ENCODE data around the gene DENND4C. TPM values are rescaled to one million over a fixed set of nuclear protein-coding genes. Genes with fewer than 3 reads are reported as not detected.
A peak's percentile ranks its signal among the peaks of the same experiment; 100 is the strongest.

DENND4C gene
- polyA plus RNA-seq, 1 of the 3 experiments (the other 2 are of a cell fraction) = 7.5 TPM

- H3K9me2 ChIP-seq = no peaks in the 10 kb centered on the region
- ChIA-PET POLR2A (interaction anchor here (1.2 kb wide), 1 partner anchor 151 kb away, joined by 3 read pairs; the partner anchor contains the start of gene RRAGA), CTCF (interaction anchor here (0.6 kb wide), 1 partner anchor 23 kb away, joined by 4 read pairs; no protein-coding TSS in a partner anchor)
- no peak for DNase-seq
- no peaks in the 10 kb centered on the region for H3K9me3 ChIP-seq
- no peak overlapping the region for H2AFZ ChIP-seq (ENCODE audit: low read depth)
- no peak overlapping the region for H3K9ac ChIP-seq
- H3K79me2 ChIP-seq (ENCODE audit: insufficient read depth) = no peaks in the 10 kb centered on the region
- H3F3A ChIP-seq (replicated peaks; ENCODE audit: insufficient read depth) = no peaks in the 10 kb centered on the region
- WGBS (ENCODE audit: low lambda C conversion rate) = 79% methylated on average over 8 of the region's 8 CpGs
- H3K27me3 ChIP-seq (ENCODE audit: insufficient read depth) = no peaks in the 10 kb centered on the region
- TF ChIP-seq IRF3 (IDR thresholded peaks at IDR 0.05; ENCODE audit: low read depth, low read length) (no peak), YY1 (IDR thresholded peaks at IDR 0.05; ENCODE audit: low read depth) (no peak), NRF1 (IDR thresholded peaks at IDR 0.05; ENCODE audit: low read depth, low read length) (no peak), SIN3A (IDR thresholded peaks at IDR 0.05; ENCODE audit: borderline replicate concordance, low read depth, low read length) (no peak), CTCF (IDR thresholded peaks at IDR 0.05) (no peak), FOXJ3 (CRISPR knock-in tag; IDR thresholded peaks at IDR 0.05) (no peak), RXRA (IDR thresholded peaks at IDR 0.05; ENCODE audit: borderline replicate concordance, low read depth) (no peak), ELF1 (IDR thresholded peaks at IDR 0.05) (no peak)
- H3K36me3 ChIP-seq (replicated peaks in 1 of 2; ENCODE audit: control insufficient read depth in 1 of 2, insufficient read depth in 2 of 2, low read length in 1 of 2) = no peaks in the 10 kb centered on the region
- no peak overlapping the region for H3K4me2 ChIP-seq
- H3K27ac ChIP-seq (ENCODE audit: low read depth in 2 of 2, low read length in 1 of 2) = no peak overlapping the region
- no peak overlapping the region for H3K4me3 ChIP-seq (ENCODE audit: low read depth in 2 of 2, low read length in 1 of 2)
- H3K4me1 ChIP-seq (ENCODE audit: control insufficient read depth in 1 of 2, insufficient read depth in 2 of 2, low read depth in 1 of 2, low read length in 1 of 2) = peaks cover 0 to 3% of the 10 kb centered on the region in 2 experiments; a peak in 1 of 4 replicates
- H4K20me1 ChIP-seq (ENCODE audit: insufficient read depth) = no peaks in the 10 kb centered on the region
These were observed 30.3 kb upstream of the DENND4C start for GRCh38 chr9:19200229-19200628.

DNA sequence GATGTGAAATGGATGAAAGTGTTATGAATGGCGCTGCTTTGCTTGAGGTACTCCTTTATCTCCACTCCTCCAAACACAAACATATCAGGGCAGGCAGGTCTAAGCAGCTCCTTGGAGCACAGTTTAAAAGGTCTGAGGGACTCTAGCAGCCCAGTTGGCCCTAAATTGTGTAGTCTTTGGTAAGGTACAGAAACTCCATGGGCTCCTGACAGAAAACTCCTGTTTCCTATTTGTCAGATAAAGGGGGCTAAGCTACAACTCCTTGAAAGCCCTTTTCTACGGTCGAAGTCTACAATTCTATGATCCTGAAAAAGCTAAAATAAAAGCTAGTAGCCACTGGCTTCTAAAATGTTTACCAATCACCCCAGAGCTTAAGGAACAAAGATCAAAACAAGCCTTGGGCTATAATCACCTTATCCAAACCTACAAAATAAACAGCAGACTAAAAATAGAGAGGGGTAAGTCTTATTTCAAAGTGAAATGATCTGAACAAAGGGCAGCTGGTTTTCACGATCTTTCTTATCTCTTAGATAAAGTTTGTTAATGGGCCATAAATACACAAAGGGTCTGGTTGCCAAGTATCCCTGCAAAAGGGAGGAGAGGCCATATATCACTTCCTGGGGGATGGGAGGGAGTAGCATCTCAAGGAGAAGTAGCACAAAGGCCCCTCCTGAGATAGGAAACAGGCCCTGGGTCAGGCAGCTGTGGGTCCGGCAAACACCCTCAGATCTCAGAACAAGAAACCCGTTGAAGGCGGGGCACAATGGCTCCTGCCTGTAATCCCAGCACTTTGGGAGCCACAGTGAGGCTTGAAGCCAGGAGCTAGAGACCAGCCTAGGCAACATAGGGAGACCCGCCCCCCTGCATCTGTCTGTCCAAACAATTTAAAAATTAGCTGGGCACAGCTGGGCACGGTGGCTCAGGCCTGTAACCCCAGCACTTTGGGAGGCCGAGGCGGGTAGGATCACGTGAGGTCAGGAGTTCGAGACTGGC is 28.3 kb upstream of the DENND4C start:
- ChIA-PET POLR2A (interaction anchor here (1.7 kb wide), 2 partner anchors 28 to 178 kb away, joined by 4 to 6 read pairs; partner anchors contain the start of genes DENND4C and RPS6), CTCF (interaction anchor here (0.8 to 1.5 kb wide), 4 partner anchors 22 to 263 kb away, joined by 3 read pairs; no protein-coding TSS in a partner anchor)
- Histone ChIP-seq H3F3A (replicated peaks; ENCODE audit: insufficient read depth) (no peaks in the 10 kb centered on the region), H3K9me2 (no peaks in the 10 kb centered on the region), H4K20me1 (ENCODE audit: insufficient read depth) (no peaks in the 10 kb centered on the region), H3K79me2 (ENCODE audit: insufficient read depth) (no peaks in the 10 kb centered on the region), H3K4me1 (ENCODE audit: control insufficient read depth in 1 of 2, insufficient read depth in 2 of 2, low read depth in 1 of 2, low read length in 1 of 2) (peaks cover 0 to 3% of the 10 kb centered on the region in 2 experiments; a peak in 1 of 4 replicates), H3K27me3 (ENCODE audit: insufficient read depth) (no peaks in the 10 kb centered on the region), H3K4me3 (ENCODE audit: low read depth in 2 of 2, low read length in 1 of 2) (no peak overlapping the region), H3K27ac (ENCODE audit: low read depth in 2 of 2, low read length in 1 of 2) (no peak overlapping the region), H3K36me3 (replicated peaks in 1 of 2; ENCODE audit: control insufficient read depth in 1 of 2, insufficient read depth in 2 of 2, low read length in 1 of 2) (no peaks in the 10 kb centered on the region), H3K4me2 (no peak overlapping the region), H2AFZ (ENCODE audit: low read depth) (no peak overlapping the region), H3K9ac (no peak overlapping the region), H3K9me3 (no peaks in the 10 kb centered on the region)
- WGBS (ENCODE audit: low lambda C conversion rate) = 75% methylated on average over 11 of the region's 13 CpGs
- DNase-seq = peak; percentile 69
- TF ChIP-seq TEAD4 (IDR thresholded peaks at IDR 0.05; ENCODE audit: borderline replicate concordance, insufficient read depth) (no peak), ELF1 (IDR thresholded peaks at IDR 0.05) (no peak), GABPA (IDR thresholded peaks at IDR 0.05; ENCODE audit: low read depth) (no peak), RAD21 (IDR thresholded peaks at IDR 0.05; ENCODE audit: low read length) (no peak), RCOR1 (IDR thresholded peaks at IDR 0.05; ENCODE audit: low read length) (no peak; the same call in 1 of the 2 replicates), CHD2 (IDR thresholded peaks at IDR 0.05; ENCODE audit: low read length, partially characterized antibody) (no peak), FOXM1 (IDR thresholded peaks at IDR 0.05; ENCODE audit: low read depth) (no peak), JUND (IDR thresholded peaks at IDR 0.05) (no peak)
- TF ChIP-seq, protein P1, sequence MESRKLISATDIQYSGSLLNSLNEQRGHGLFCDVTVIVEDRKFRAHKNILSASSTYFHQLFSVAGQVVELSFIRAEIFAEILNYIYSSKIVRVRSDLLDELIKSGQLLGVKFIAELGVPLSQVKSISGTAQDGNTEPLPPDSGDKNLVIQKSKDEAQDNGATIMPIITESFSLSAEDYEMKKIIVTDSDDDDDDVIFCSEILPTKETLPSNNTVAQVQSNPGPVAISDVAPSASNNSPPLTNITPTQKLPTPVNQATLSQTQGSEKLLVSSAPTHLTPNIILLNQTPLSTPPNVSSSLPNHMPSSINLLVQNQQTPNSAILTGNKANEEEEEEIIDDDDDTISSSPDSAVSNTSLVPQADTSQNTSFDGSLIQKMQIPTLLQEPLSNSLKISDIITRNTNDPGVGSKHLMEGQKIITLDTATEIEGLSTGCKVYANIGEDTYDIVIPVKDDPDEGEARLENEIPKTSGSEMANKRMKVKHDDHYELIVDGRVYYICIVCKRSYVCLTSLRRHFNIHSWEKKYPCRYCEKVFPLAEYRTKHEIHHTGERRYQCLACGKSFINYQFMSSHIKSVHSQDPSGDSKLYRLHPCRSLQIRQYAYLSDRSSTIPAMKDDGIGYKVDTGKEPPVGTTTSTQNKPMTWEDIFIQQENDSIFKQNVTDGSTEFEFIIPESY (IDR thresholded peaks at IDR 0.05; ENCODE audit: borderline replicate concordance, low read depth) = no peak
- TF ChIP-seq, protein P2, sequence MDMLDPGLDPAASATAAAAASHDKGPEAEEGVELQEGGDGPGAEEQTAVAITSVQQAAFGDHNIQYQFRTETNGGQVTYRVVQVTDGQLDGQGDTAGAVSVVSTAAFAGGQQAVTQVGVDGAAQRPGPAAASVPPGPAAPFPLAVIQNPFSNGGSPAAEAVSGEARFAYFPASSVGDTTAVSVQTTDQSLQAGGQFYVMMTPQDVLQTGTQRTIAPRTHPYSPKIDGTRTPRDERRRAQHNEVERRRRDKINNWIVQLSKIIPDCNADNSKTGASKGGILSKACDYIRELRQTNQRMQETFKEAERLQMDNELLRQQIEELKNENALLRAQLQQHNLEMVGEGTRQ (IDR thresholded peaks at IDR 0.05; ENCODE audit: borderline replicate concordance, low read depth, low read length) = no peak

Data from SK-N-SH (cell line).